Aortic smooth muscle cell (primary cell): ENCODE data around the gene DDI2. TPM values are rescaled to one million over a fixed set of nuclear protein-coding genes. Genes with fewer than 3 reads are reported as not detected.

Experiments used
- total RNA-seq: library from RNA; depleted of rRNA; stranded (reverse); fragments of >200 nt; gene quantifications from 2 replicates; pipeline ENCODE4 v1.2.3, GENCODE V29; 2014

DDI2 gene
- 11.6 and 14.1 TPM in 2 replicates for total RNA-seq

GRCh38 chr1:15617173-15618076 is at the start of gene DDI2:
Gene DDI2 (plus strand): TSS chr1:15617458. CDS start chr1:15617671, 213 bp downstream.

DNA sequence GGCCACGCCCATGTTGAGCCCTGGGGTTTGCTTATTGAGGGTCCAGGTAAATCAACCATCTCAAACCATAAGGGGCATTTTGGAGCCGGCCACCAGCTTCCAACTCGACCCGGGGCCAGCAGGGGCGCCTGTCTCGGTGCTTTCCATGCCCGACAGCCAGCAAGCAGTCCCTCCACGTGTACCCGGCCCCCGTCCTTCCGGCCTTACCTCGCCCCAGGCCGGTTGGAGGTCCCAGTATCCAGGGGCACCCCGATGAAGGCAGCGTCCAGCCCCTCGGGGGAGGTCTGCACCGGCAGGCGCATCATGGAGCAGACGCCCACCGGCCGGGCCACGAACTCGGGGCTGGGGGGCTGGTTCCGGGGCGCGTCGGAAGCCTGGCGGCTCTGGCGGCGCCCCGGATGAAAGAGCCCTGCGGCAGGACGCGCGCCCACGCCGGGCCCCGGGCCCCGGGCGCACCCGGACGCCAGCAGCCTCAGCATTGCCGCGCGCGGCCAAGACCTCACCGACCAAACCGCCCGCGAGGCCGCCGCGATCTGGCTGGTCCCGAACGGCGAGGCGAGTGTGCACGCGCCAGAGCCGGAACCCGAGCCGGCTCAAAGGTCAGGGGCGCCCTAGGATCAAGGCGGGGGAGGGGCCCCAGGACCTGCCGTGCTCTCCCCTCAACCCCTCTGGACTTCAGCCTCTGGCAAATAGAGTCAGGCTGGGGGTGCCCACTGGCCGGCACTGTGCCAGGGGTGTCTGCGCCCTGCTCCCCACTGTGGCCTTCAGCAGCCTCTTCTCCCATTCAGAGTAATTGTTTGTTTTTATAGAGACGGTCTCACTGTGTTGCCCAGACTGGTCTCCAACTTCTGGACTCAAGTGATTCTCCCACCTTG is 32.5 kb upstream of the DDI2 start, which contains the start of gene AGMAT:
TSS of gene AGMAT (minus strand) at position 563 of the 875 bp plus-strand sequence. CDS start at position 479, 84 bp downstream.

DNA sequence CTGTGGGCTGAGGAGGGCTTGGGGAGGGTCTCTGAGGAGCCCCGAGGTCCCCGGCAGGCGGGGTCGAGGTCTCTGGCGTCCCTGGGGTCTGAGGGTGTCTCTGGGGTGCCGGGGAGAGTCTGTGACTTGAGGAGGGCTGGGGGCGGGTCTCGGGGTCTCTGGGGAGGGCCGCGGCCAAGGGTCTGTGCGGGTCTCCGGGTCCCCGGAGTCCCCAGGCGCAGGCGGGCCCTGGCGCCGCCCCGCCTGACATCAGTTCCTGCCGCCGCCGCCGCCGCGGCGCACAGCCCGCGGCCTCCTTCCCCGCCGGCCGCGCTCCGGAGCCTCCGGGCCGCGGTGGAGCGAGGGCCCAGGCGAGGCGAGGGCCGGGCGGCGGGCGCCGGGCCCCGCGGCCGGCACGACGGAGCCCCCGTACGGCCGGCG is 66.8 kb downstream of the DDI2 start, which contains the start of gene PLEKHM2:
TSS of gene PLEKHM2 (plus strand) at position 279 of the 420 bp plus-strand sequence. CDS start 239 bp downstream, outside the sequence.

Other genes with a start within 250 kb of the DDI2 start
- 17.3 and 20.6 TPM in 2 replicates for gene EFHD2, start 207.6 kb upstream of the DDI2 start, total RNA-seq
- not detected in 2 replicates for gene CTRC, start 179.0 kb upstream of the DDI2 start, total RNA-seq
- not detected in 2 replicates for gene CELA2A, start 160.7 kb upstream of the DDI2 start, total RNA-seq
- 0.13 TPM in 1 of 2 replicates, not detected in the other for gene CELA2B, start 141.4 kb upstream of the DDI2 start, total RNA-seq
- 5.1 and 5.3 TPM in 2 replicates for gene CASP9, start 93.2 kb upstream of the DDI2 start, total RNA-seq
- 12.3 and 16.5 TPM in 2 replicates for gene DNAJC16, start 90.6 kb upstream of the DDI2 start, total RNA-seq
- gene AGMAT, start 32.4 kb upstream of the DDI2 start, total RNA-seq = 0.68 and 1.1 TPM in 2 replicates
- 60.5 and 62.9 TPM in 2 replicates for gene PLEKHM2, start 66.9 kb downstream of the DDI2 start, total RNA-seq
- gene SLC25A34, start 118.8 kb downstream of the DDI2 start, total RNA-seq = 0.26 and 0.62 TPM in 2 replicates
- not detected in 2 replicates for gene TMEM82, start 125.0 kb downstream of the DDI2 start, total RNA-seq
- gene FBLIM1, start 141.3 kb downstream of the DDI2 start, total RNA-seq = 70.9 and 129 TPM in 2 replicates
- gene UQCRHL, start 190.2 kb downstream of the DDI2 start, total RNA-seq = 11.7 and 12.0 TPM in 2 replicates
- 15.1 and 20.9 TPM in 2 replicates for gene SPEN, start 230.2 kb downstream of the DDI2 start, total RNA-seq